ENCODE data around the gene NMRK1. TPM values are rescaled to one million over a fixed set of nuclear protein-coding genes. Genes with fewer than 3 reads are reported as not detected.

Gene NMRK1
- total RNA-seq, 2 experiments from 2014 or later: 17.0 to 33.2 TPM

- H3K4me3 ChIP-seq (ENCODE audit: low read depth, low read length, poor library complexity, severe bottlenecking): no peak overlapping the region
- H3K9me2 ChIP-seq (ENCODE audit: insufficient read depth, low read length): no peaks in the 10 kb centered on the region
- no peak overlapping the region for H3K27ac ChIP-seq (ENCODE audit: low read depth, low read length, poor library complexity, severe bottlenecking)
- no peaks in the 10 kb centered on the region for H3K4me1 ChIP-seq (ENCODE audit: insufficient read depth, low read length, poor library complexity, severe bottlenecking)
- H3K4me2 ChIP-seq (ENCODE audit: low read length): no peak overlapping the region
- intact Hi-C loops (cut with micrococcal nuclease; ENCODE audit: unreplicated experiment): no loop called here
- no peak overlapping the region for H2AFZ ChIP-seq (ENCODE audit: low read length)
- no peaks in the 10 kb centered on the region for H3K36me3 ChIP-seq (ENCODE audit: insufficient read depth, low read length)
- H3K79me2 ChIP-seq (ENCODE audit: insufficient read depth, low read depth, low read length): peaks cover 40% of the 10 kb centered on the region; the same call in 1 of the 2 replicates
- BruUV-seq (replicated peaks): no TSS peak
- ChIA-PET POLR2A (no interaction called here), CTCF (ENCODE audit: unreplicated experiment) (no interaction called here)
- no peaks in the 10 kb centered on the region for H3K9me3 ChIP-seq (ENCODE audit: low read length)
- no peak for DNase-seq (ENCODE audit: low spot score)
- H4K20me1 ChIP-seq (ENCODE audit: insufficient read depth, low read length): peaks cover 3% of the 10 kb centered on the region; the same call in 1 of the 2 replicates
- TF ChIP-seq EZH2phosphoT487 (IDR thresholded peaks at IDR 0.05; ENCODE audit: borderline replicate concordance, low read depth, low read length): no peak
- no peak for TF ChIP-seq CTCF (conservative IDR thresholded peaks at IDR 0.05; ENCODE audit: low read length)
Observed at GRCh38 chr9:75096796-75097195, 8.8 kb upstream of the NMRK1 start.

GRCh38 chr9:75092766-75093165 lies 4.8 kb upstream of the NMRK1 start:
- H3K9me2 ChIP-seq (ENCODE audit: insufficient read depth, low read length): no peaks in the 10 kb centered on the region
- H3K79me2 ChIP-seq (ENCODE audit: insufficient read depth, low read depth, low read length): peaks cover 59% of the 10 kb centered on the region
- H3K9me3 ChIP-seq (ENCODE audit: low read length): no peaks in the 10 kb centered on the region
- no peak overlapping the region for H3K4me2 ChIP-seq (ENCODE audit: low read length)
- H2AFZ ChIP-seq (ENCODE audit: low read length): no peak overlapping the region
- H3K4me1 ChIP-seq (ENCODE audit: insufficient read depth, low read length, poor library complexity, severe bottlenecking): peaks cover 21% of the 10 kb centered on the region
- no TSS peak for BruUV-seq (replicated peaks)
- no peak overlapping the region for H3K4me3 ChIP-seq (ENCODE audit: low read depth, low read length, poor library complexity, severe bottlenecking)
- ChIA-PET CTCF (ENCODE audit: unreplicated experiment) (interaction anchor here (0.7 kb wide), 1 partner anchor 9 kb away, joined by 3 read pairs; no protein-coding TSS in a partner anchor), POLR2A (interaction anchor here (0.7 to 1.9 kb wide), 6 partner anchors 12 to 1285 kb away, joined by 4 to 9 read pairs (median 4); partner anchors contain the start of gene CARNMT1)
- no peak for DNase-seq (ENCODE audit: low spot score)
- TF ChIP-seq EZH2phosphoT487 (IDR thresholded peaks at IDR 0.05; ENCODE audit: borderline replicate concordance, low read depth, low read length) (no peak), CTCF (conservative IDR thresholded peaks at IDR 0.05; ENCODE audit: low read length) (no peak)
- intact Hi-C loops (cut with micrococcal nuclease; ENCODE audit: unreplicated experiment): no loop called here
- H3K27ac ChIP-seq (ENCODE audit: low read depth, low read length, poor library complexity, severe bottlenecking): no peak overlapping the region
- no peaks in the 10 kb centered on the region for H3K36me3 ChIP-seq (ENCODE audit: insufficient read depth, low read length)
- peaks cover 15% of the 10 kb centered on the region for H4K20me1 ChIP-seq (ENCODE audit: insufficient read depth, low read length)

GRCh38 chr9:75090579-75090978 lies 2.6 kb upstream of the NMRK1 start:
- ChIA-PET CTCF (ENCODE audit: unreplicated experiment) (interaction anchor here (0.6 kb wide), 1 partner anchor 41 kb away, joined by 3 read pairs; no protein-coding TSS in a partner anchor), POLR2A (interaction anchor here (0.6 to 6.8 kb wide), 2 partner anchors 27 to 64 kb away, joined by 3 to 70 read pairs; partner anchors contain the start of gene CARNMT1)
- Histone ChIP-seq H3K9me2 (ENCODE audit: insufficient read depth, low read length) (no peaks in the 10 kb centered on the region), H4K20me1 (ENCODE audit: insufficient read depth, low read length) (peaks cover 15% of the 10 kb centered on the region), H3K27ac (ENCODE audit: low read depth, low read length, poor library complexity, severe bottlenecking) (no peak overlapping the region), H3K9me3 (ENCODE audit: low read length) (no peaks in the 10 kb centered on the region), H3K79me2 (ENCODE audit: insufficient read depth, low read depth, low read length) (peaks cover 81% of the 10 kb centered on the region), H2AFZ (ENCODE audit: low read length) (no peak overlapping the region), H3K4me2 (ENCODE audit: low read length) (peak overlapping the region; percentile 90), H3K4me3 (ENCODE audit: low read depth, low read length, poor library complexity, severe bottlenecking) (peak overlapping the region; percentile 93), H3K36me3 (ENCODE audit: insufficient read depth, low read length) (no peaks in the 10 kb centered on the region), H3K4me1 (ENCODE audit: insufficient read depth, low read length, poor library complexity, severe bottlenecking) (peaks cover 34% of the 10 kb centered on the region)
- no peak for DNase-seq (ENCODE audit: low spot score)
- TF ChIP-seq EZH2phosphoT487 (IDR thresholded peaks at IDR 0.05; ENCODE audit: borderline replicate concordance, low read depth, low read length) (no peak), CTCF (conservative IDR thresholded peaks at IDR 0.05; ENCODE audit: low read length) (no peak)
- intact Hi-C loops (cut with micrococcal nuclease; ENCODE audit: unreplicated experiment): no loop called here
- no TSS peak for BruUV-seq (replicated peaks)
